Coronary artery (tissue), 2 donors: ENCODE measurements around the gene TRIM33.

Experiments
- DNase-seq: peaks from one replicate; pipeline ENCODE4 v3.0.0-alpha.2; 2017; ENCODE audit warnings: low spot score
- H3K27ac ChIP-seq, 2 donors: fragments of 200-600 bp; sonication (generic); one replicate each; pipeline ENCODE4 v1.5.1; 2016 to 2019
- H3K4me3 ChIP-seq: fragments of 200-600 bp; sonication (generic); 2 replicates; pipeline ENCODE4 v1.5.1; 2016; ENCODE audit warnings: mild to moderate bottlenecking, moderate library complexity
- CTCF ChIP-seq: fragments of 200-600 bp; sonication (generic); IDR thresholded peaks from one replicate; pipeline ENCODE4 v1.5.1; 2019; ENCODE audit warnings: antibody characterized with exemption

The TRIM33 gene

GRCh38 chr1:114503916-114504422 is 7.0 kb downstream of the TRIM33 start:
- H3K27ac ChIP-seq = no peak overlapping the region
- no peak for DNase-seq
- H3K4me3 ChIP-seq = no peak overlapping the region
- no peak for TF ChIP-seq CTCF

- H3K27ac ChIP-seq = no peak overlapping the region
- no peak overlapping the region for H3K4me3 ChIP-seq
- no peak for DNase-seq
- TF ChIP-seq CTCF = no peak
Measured at GRCh38 chr1:114502080-114502479, 8.9 kb downstream of the TRIM33 start.

GRCh38 chr1:114499478-114499877 is 11.5 kb downstream of the TRIM33 start:
- no peak for DNase-seq
- Histone ChIP-seq H3K4me3 (no peak overlapping the region), H3K27ac (no peak overlapping the region)
- TF ChIP-seq CTCF = no peak

- Histone ChIP-seq H3K27ac (no peak overlapping the region), H3K4me3 (peak overlapping the region; percentile 26)
- no peak for DNase-seq
- no peak for TF ChIP-seq CTCF
Measured at GRCh38 chr1:114496089-114496488, 14.9 kb downstream of the TRIM33 start.

- TF ChIP-seq CTCF = no peak
- no peak overlapping the region for H3K27ac ChIP-seq
- H3K4me3 ChIP-seq = no peak overlapping the region
- DNase-seq = no peak
Measured at GRCh38 chr1:114495486-114495885, 15.5 kb downstream of the TRIM33 start.

GRCh38 chr1:114492978-114493377 is 18.0 kb downstream of the TRIM33 start:
- H3K27ac ChIP-seq = no peak overlapping the region
- H3K4me3 ChIP-seq = no peak overlapping the region
- TF ChIP-seq CTCF = no peak
- DNase-seq = no peak

- no peak overlapping the region for H3K27ac ChIP-seq
- no peak for DNase-seq
- no peak for TF ChIP-seq CTCF
- no peak overlapping the region for H3K4me3 ChIP-seq
Measured at GRCh38 chr1:114490274-114490693, 20.7 kb downstream of the TRIM33 start.
